Trophoblast cell (in vitro differentiated cells and primary cell): Measurements from ENCODE around the gene ANO8.

Experiments
- DNase-seq, 2 donors: peaks; one replicate each; pipeline ENCODE4 v3.0.0-alpha.2; 2016
- H2AFZ ChIP-seq: 2 replicates; pipeline ENCODE4 v1.6.1; 2013; ENCODE audit warnings: low read length, moderate library complexity, mild to moderate bottlenecking; ENCODE audit not compliant: insufficient read depth, poor library complexity
- H2AK5ac ChIP-seq: 2 replicates; pipeline ENCODE4 v1.6.1; 2013; ENCODE audit warnings: mild to moderate bottlenecking, low read length
- H2BK120ac ChIP-seq: 2 replicates; pipeline ENCODE4 v1.6.1; 2013; ENCODE audit warnings: low read length, mild to moderate bottlenecking, moderate library complexity; ENCODE audit not compliant: insufficient read depth, poor library complexity
- H2BK12ac ChIP-seq: 2 replicates; pipeline ENCODE4 v1.6.1; 2013; ENCODE audit warnings: mild to moderate bottlenecking, low read length, moderate library complexity
- H2BK5ac ChIP-seq: 2 replicates; pipeline ENCODE4 v1.6.1; 2013; ENCODE audit warnings: low read length, low read depth, moderate library complexity, mild to moderate bottlenecking; ENCODE audit not compliant: poor library complexity
- H3K14ac ChIP-seq: 2 replicates; pipeline ENCODE4 v1.6.1; 2013; ENCODE audit warnings: mild to moderate bottlenecking, low read length
- H3K18ac ChIP-seq: 2 replicates; pipeline ENCODE4 v1.6.1; 2013; ENCODE audit warnings: mild to moderate bottlenecking, low read length
- H3K23ac ChIP-seq: 2 replicates; pipeline ENCODE4 v1.6.1; 2013; ENCODE audit warnings: low read length
- H3K27ac ChIP-seq: 2 replicates; pipeline ENCODE4 v1.5.1; 2013; ENCODE audit warnings: low read depth, mild to moderate bottlenecking, inconsistent platforms, low read length, moderate library complexity
- H3K27me3 ChIP-seq: 2 replicates; pipeline ENCODE4 v1.6.1; 2013; ENCODE audit warnings: inconsistent platforms, mild to moderate bottlenecking, low read length, moderate library complexity; ENCODE audit not compliant: insufficient read depth
- H3K36me3 ChIP-seq, 2 experiments: 1 replicate in 1 of 2; 2 replicates in 1 of 2; pipeline ENCODE4 v1.6.1; 2013; ENCODE audit warnings: low read length in 2 of 2, mild to moderate bottlenecking in 2 of 2, moderate library complexity in 1 of 2; ENCODE audit not compliant: insufficient read depth in 2 of 2, control insufficient read depth in 1 of 2
- H3K4ac ChIP-seq: 2 replicates; pipeline ENCODE4 v1.6.1; 2013; ENCODE audit warnings: low read depth, mild to moderate bottlenecking, low read length, moderate library complexity
- H3K4me1 ChIP-seq, 2 experiments: 1 replicate in 1 of 2; 2 replicates in 1 of 2; pipeline ENCODE4 v1.6.1; 2013; ENCODE audit warnings: low read length in 2 of 2, mild to moderate bottlenecking in 2 of 2, moderate library complexity in 1 of 2; ENCODE audit not compliant: insufficient read depth in 2 of 2, control insufficient read depth in 1 of 2
- H3K4me2 ChIP-seq: 2 replicates; pipeline ENCODE4 v1.6.1; 2013; ENCODE audit warnings: inconsistent platforms, mild to moderate bottlenecking, low read length, moderate library complexity
- H3K4me3 ChIP-seq: 2 replicates; pipeline ENCODE4 v1.5.1; 2013; ENCODE audit warnings: mild to moderate bottlenecking, low read depth, low read length, inconsistent platforms
- H3K79me1 ChIP-seq: one replicate; pipeline ENCODE4 v1.6.1; 2013; ENCODE audit warnings: low read length
- H3K79me2 ChIP-seq: 2 replicates; pipeline ENCODE4 v1.6.1; 2013; ENCODE audit warnings: low read length, mild to moderate bottlenecking; ENCODE audit not compliant: control insufficient read depth, insufficient read depth, poor library complexity
- H3K9ac ChIP-seq: 2 replicates; pipeline ENCODE4 v1.6.1; 2013; ENCODE audit warnings: mild to moderate bottlenecking, low read length
- H3K9me3 ChIP-seq: 2 replicates; pipeline ENCODE4 v1.6.1; 2013; ENCODE audit warnings: low read depth, mild to moderate bottlenecking, control low read depth, inconsistent platforms, low read length; ENCODE audit not compliant: insufficient read depth
- H4K12ac ChIP-seq: 2 replicates; pipeline ENCODE4 v1.6.1; 2013; ENCODE audit warnings: low read depth, mild to moderate bottlenecking, low read length, moderate library complexity
- H4K8ac ChIP-seq: 2 replicates; pipeline ENCODE4 v1.6.1; 2013; ENCODE audit warnings: low read depth, mild to moderate bottlenecking, low read length, moderate library complexity
- H4K91ac ChIP-seq: one replicate; pipeline ENCODE4 v1.6.1; 2013; ENCODE audit warnings: low read depth, mild to moderate bottlenecking, low read length, moderate library complexity
- WGBS: extraction: QIAGEN DNeasy Blood & Tissue Kit; methylation state at CpG from one replicate; pipeline ENCODE4 v1.1.7; 2013; ENCODE audit warnings: missing lambda C conversion rate; ENCODE audit not compliant: insufficient read length, insufficient coverage; ENCODE audit errors: extremely low coverage; 5-methylcytosine and 5-hydroxymethylcytosine counted together

The ANO8 gene

GRCh38 chr19:17330262-17331044 is 4.2 kb downstream of the ANO8 start:
- WGBS: no CpG with 5 or more reads among the region's 24 CpGs
- Histone ChIP-seq H3K36me3 (peaks cover 2 to 10% of the 10 kb centered on the region in 2 experiments), H3K79me1 (peaks cover 20% of the 10 kb centered on the region), H2BK5ac (no peak overlapping the region), H4K12ac (no peak overlapping the region), H3K9me3 (peaks cover 4% of the 10 kb centered on the region), H3K14ac (no peak overlapping the region), H4K91ac (no peak overlapping the region), H2AFZ (no peak overlapping the region), H3K79me2 (peaks cover 7% of the 10 kb centered on the region), H3K4me1 (peaks cover 27 to 29% of the 10 kb centered on the region in 2 experiments), H2BK12ac (no peak overlapping the region), H3K23ac (no peak overlapping the region), H4K8ac (no peak overlapping the region), H3K27ac (no peak overlapping the region), H3K4me2 (no peak overlapping the region), H3K4me3 (no peak overlapping the region), H2BK120ac (no peak overlapping the region), H2AK5ac (no peak overlapping the region), H3K4ac (no peak overlapping the region), H3K27me3 (no peaks in the 10 kb centered on the region), H3K18ac (no peak overlapping the region), H3K9ac (no peak overlapping the region)
- no peak for DNase-seq

GRCh38 chr19:17329366-17330261 is 5.0 kb downstream of the ANO8 start:
- peak overlapping the region; percentile 5 for H3K18ac ChIP-seq
- H2BK120ac ChIP-seq: no peak overlapping the region
- H4K8ac ChIP-seq: no peak overlapping the region
- no peak overlapping the region for H4K91ac ChIP-seq
- no peak overlapping the region for H2AFZ ChIP-seq
- H3K27me3 ChIP-seq: no peaks in the 10 kb centered on the region
- peaks cover 8 to 18% of the 10 kb centered on the region in 2 experiments for H3K36me3 ChIP-seq
- DNase-seq: no peak
- peaks cover 4% of the 10 kb centered on the region for H3K9me3 ChIP-seq
- H3K4me3 ChIP-seq: no peak overlapping the region
- no peak overlapping the region for H3K23ac ChIP-seq
- peaks cover 7% of the 10 kb centered on the region for H3K79me2 ChIP-seq
- no CpG with 5 or more reads among the region's 51 CpGs for WGBS
- H3K4me1 ChIP-seq: peaks cover 22 to 25% of the 10 kb centered on the region in 2 experiments
- no peak overlapping the region for H4K12ac ChIP-seq
- no peak overlapping the region for H2BK12ac ChIP-seq
- no peak overlapping the region for H3K4ac ChIP-seq
- H3K79me1 ChIP-seq: peaks cover 15% of the 10 kb centered on the region
- H3K27ac ChIP-seq: no peak overlapping the region
- H3K4me2 ChIP-seq: no peak overlapping the region
- H3K14ac ChIP-seq: no peak overlapping the region
- no peak overlapping the region for H3K9ac ChIP-seq
- H2BK5ac ChIP-seq: no peak overlapping the region
- H2AK5ac ChIP-seq: no peak overlapping the region

- Histone ChIP-seq H3K4me3 (peak overlapping the region; percentile 59), H4K8ac (peak overlapping the region; percentile 76), H3K9me3 (peaks cover 2% of the 10 kb centered on the region), H3K23ac (no peak overlapping the region), H4K12ac (peak overlapping the region; percentile 58), H3K4me2 (peak overlapping the region; percentile 84), H3K36me3 (peaks cover 10 to 24% of the 10 kb centered on the region in 2 experiments), H3K14ac (peak overlapping the region; percentile 57), H3K4ac (no peak overlapping the region), H3K27ac (peak overlapping the region; percentile 64), H2AFZ (peak overlapping the region; percentile 19), H3K18ac (peak overlapping the region; percentile 44), H3K79me2 (peaks cover 4% of the 10 kb centered on the region), H3K9ac (peak overlapping the region; percentile 31), H3K4me1 (peaks cover 18 to 21% of the 10 kb centered on the region in 2 experiments), H2AK5ac (no peak overlapping the region), H2BK12ac (no peak overlapping the region), H2BK5ac (peak overlapping the region; percentile 43), H4K91ac (peak overlapping the region; percentile 74), H3K79me1 (peaks cover 7% of the 10 kb centered on the region), H3K27me3 (no peaks in the 10 kb centered on the region), H2BK120ac (peak overlapping the region; percentile 8)
- DNase-seq: peak in 1 of 2 donors; percentile 28
- no CpG with 5 or more reads among the region's 94 CpGs for WGBS
Measured at GRCh38 chr19:17328517-17329365, 5.9 kb downstream of the ANO8 start.
